ENCODE results near the gene ARPC1B.
"Not testable (repeated sequence)": the region's sequence is repeated elsewhere in the genome, so short reads cannot be mapped to it uniquely, and the experiment has no call there.

ARPC1B gene

GRCh38 chr7:99385564-99385963 lies 11.0 kb downstream of the ARPC1B start:
- TF ChIP-seq CTCF (conservative IDR thresholded peaks at IDR 0.05; ENCODE audit: low read depth, low read length): no peak
- no peak for DNase-seq (ENCODE audit: low read depth)

GRCh38 chr7:99386584-99387238 lies 12.2 kb downstream of the ARPC1B start:
- no peak for DNase-seq (ENCODE audit: low read depth)
- no peak overlapping the region for H3K4me3 ChIP-seq (ENCODE audit: low read length)
- peak; percentile 35 for TF ChIP-seq CTCF (conservative IDR thresholded peaks at IDR 0.05; ENCODE audit: low read depth, low read length)

More at GRCh38 chr7:99385564-99385963, 11.0 kb downstream of the ARPC1B start:
- no peak overlapping the region for H3K4me3 ChIP-seq (ENCODE audit: low read length)

GRCh38 chr7:99387239-99387635 lies 12.7 kb downstream of the ARPC1B start:
- not testable (repeated sequence) for DNase-seq (ENCODE audit: low read depth); H3K4me3 ChIP-seq (ENCODE audit: low read length)

- DNase-seq (ENCODE audit: low read depth): no peak
- no peak overlapping the region for H3K4me3 ChIP-seq (ENCODE audit: low read length)
- TF ChIP-seq CTCF (conservative IDR thresholded peaks at IDR 0.05; ENCODE audit: low read depth, low read length): no peak
Observed at GRCh38 chr7:99387912-99388311, 13.4 kb downstream of the ARPC1B start.

DNA sequence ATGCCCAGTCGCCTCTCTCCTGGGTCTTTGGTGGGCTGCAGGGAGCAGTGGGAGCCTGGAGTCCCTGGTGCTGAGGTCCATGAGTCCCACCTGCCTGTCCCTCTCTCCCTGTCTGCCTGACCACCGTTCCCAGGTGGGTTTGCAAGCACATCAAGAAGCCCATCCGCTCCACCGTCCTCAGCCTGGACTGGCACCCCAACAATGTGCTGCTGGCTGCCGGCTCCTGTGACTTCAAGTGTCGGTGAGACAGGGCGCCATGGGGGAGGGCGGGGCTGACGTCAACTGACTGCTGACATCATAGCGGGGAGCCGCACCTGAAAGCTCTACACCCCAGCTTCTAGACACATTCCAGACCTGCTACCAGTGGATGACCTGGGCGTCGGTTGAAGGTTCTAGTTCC lies 15.2 kb downstream of the ARPC1B start:
- no peak for DNase-seq (ENCODE audit: low read depth)
- no peak for TF ChIP-seq CTCF (conservative IDR thresholded peaks at IDR 0.05; ENCODE audit: low read depth, low read length)
- no peak overlapping the region for H3K4me3 ChIP-seq (ENCODE audit: low read length)

DNA sequence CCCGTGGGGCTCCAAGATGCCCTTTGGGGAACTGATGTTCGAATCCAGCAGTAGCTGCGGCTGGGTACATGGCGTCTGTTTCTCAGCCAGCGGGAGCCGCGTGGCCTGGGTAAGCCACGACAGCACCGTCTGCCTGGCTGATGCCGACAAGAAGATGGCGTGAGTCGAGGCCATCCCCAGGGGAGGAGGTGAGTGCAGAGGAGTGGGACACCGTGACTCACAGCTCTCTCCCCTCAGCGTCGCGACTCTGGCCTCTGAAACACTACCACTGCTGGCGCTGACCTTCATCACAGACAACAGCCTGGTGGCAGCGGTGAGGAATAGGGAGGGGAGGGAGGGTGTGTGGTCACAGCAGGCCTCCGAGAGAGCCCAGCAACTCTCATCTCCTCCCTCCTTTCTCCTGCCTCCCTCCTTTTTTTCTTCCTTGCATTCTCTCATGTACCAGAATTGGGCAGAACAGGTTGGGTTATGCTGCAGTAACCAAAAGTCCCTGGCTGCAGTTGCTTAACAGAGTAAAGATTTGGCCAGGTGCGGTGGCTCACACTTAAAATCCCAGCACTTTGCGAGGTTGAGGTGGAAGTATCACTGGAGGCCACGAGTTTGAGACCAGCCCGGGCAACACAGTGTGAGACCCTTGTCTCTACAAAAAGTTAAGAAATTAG lies 16.5 kb downstream of the ARPC1B start:
- no peak overlapping the region for H3K4me3 ChIP-seq (ENCODE audit: low read length)
- no peak for DNase-seq (ENCODE audit: low read depth)
- TF ChIP-seq CTCF (conservative IDR thresholded peaks at IDR 0.05; ENCODE audit: low read depth, low read length): no peak

- no peak for TF ChIP-seq CTCF (conservative IDR thresholded peaks at IDR 0.05; ENCODE audit: low read depth, low read length)
- H3K4me3 ChIP-seq (ENCODE audit: low read length): peak overlapping the region; percentile 56
- no peak for DNase-seq (ENCODE audit: low read depth)
Observed at GRCh38 chr7:99392046-99392445, 17.5 kb downstream of the ARPC1B start.

All from retinal pigment epithelial cell (primary cell).